ENCODE results near the gene NME5.
"Not testable (repeated sequence)": the region's sequence is repeated elsewhere in the genome, so short reads cannot be mapped to it uniquely, and the experiment has no call there.

GRCh38 chr5:138070026-138070425, 69.2 kb downstream of the NME5 start:
- TF ChIP-seq, protein P1, sequence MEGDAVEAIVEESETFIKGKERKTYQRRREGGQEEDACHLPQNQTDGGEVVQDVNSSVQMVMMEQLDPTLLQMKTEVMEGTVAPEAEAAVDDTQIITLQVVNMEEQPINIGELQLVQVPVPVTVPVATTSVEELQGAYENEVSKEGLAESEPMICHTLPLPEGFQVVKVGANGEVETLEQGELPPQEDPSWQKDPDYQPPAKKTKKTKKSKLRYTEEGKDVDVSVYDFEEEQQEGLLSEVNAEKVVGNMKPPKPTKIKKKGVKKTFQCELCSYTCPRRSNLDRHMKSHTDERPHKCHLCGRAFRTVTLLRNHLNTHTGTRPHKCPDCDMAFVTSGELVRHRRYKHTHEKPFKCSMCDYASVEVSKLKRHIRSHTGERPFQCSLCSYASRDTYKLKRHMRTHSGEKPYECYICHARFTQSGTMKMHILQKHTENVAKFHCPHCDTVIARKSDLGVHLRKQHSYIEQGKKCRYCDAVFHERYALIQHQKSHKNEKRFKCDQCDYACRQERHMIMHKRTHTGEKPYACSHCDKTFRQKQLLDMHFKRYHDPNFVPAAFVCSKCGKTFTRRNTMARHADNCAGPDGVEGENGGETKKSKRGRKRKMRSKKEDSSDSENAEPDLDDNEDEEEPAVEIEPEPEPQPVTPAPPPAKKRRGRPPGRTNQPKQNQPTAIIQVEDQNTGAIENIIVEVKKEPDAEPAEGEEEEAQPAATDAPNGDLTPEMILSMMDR (IDR thresholded peaks at IDR 0.05 in 2 of 3, conservative IDR thresholded peaks at IDR 0.05 in 1 of 3; ENCODE audit: borderline replicate concordance in 1 of 3, insufficient read depth in 1 of 3, low read depth in 2 of 3, low read length in 2 of 3), result not testable (repeated sequence)
- not testable (repeated sequence) for TF ChIP-seq JUND (IDR thresholded peaks at IDR 0.05)

Data from HCT116 (cell line).